GM19372 (cell line): Measurements from ENCODE around the gene ZNF853.
"Not testable (repeated sequence)": the region's sequence is repeated elsewhere in the genome, so short reads cannot be mapped to it uniquely, and the experiment has no call there.

Experiments used
- ATAC-seq: cut with Tn5 transposase; IDR thresholded peaks from one replicate; pipeline ENCODE4 v1.9.1; 2021; ENCODE audit warnings: mild to moderate bottlenecking, low read depth, moderate library complexity; ENCODE audit not compliant: unreplicated experiment

ZNF853 gene

GRCh38 chr7:6650521-6651011 lies 35.2 kb downstream of the ZNF853 start:
- ATAC-seq, result no peak

- ATAC-seq, result no peak
Observed at GRCh38 chr7:6651851-6652445, 36.5 kb downstream of the ZNF853 start.

GRCh38 chr7:6652446-6653011 lies 37.1 kb downstream of the ZNF853 start:
- no peak for ATAC-seq

- no peak for ATAC-seq
Observed at GRCh38 chr7:6653071-6654003, 37.9 kb downstream of the ZNF853 start.

GRCh38 chr7:6654113-6654841 lies 38.9 kb downstream of the ZNF853 start:
- no peak for ATAC-seq

- no peak for ATAC-seq
Observed at GRCh38 chr7:6654842-6655610, 39.6 kb downstream of the ZNF853 start.

- ATAC-seq, result no peak
Observed at GRCh38 chr7:6655636-6656385, 40.4 kb downstream of the ZNF853 start.

GRCh38 chr7:6656413-6656812 lies 41.0 kb downstream of the ZNF853 start:
- ATAC-seq, result no peak

- ATAC-seq, result no peak
Observed at GRCh38 chr7:6658618-6659345, 43.4 kb downstream of the ZNF853 start.

GRCh38 chr7:6670851-6671250 lies 55.4 kb downstream of the ZNF853 start:
- not testable (repeated sequence) for ATAC-seq
